HCT116 (cell line): ENCODE measurements around the gene MBD1. TPM values are rescaled to one million over a fixed set of nuclear protein-coding genes. Genes with fewer than 3 reads are reported as not detected.

Experiments
- ATAC-seq: fragments of 200-7000 bp; cut with Tn5 transposase; 2 replicates; pipeline ENCODE4 v1.9.1; 2020; ENCODE audit warnings: mild to moderate bottlenecking, moderate library complexity
- BruUV-seq: library from RNA; stranded (reverse); fragments of 400-500 nt; replicated peaks from 2 replicates; lab custom pipeline; 2021; lab: Mats Ljungman, UMichigan
- CTCF ChIA-PET: fragments of 300-600 bp; sonication (Branson Sonifier 250); formaldehyde crosslinking; loops from one replicate; lab custom pipeline; 2021; ENCODE audit warnings: antibody characterized with exemption; lab: Charles Lee
- POLR2A ChIA-PET: fragments of 300-600, 350-600 bp; sonication (Branson Sonifier 250); formaldehyde crosslinking; loops from one replicate; lab custom pipeline; 2021; ENCODE audit warnings: antibody characterized with exemption; lab: Charles Lee
- RAD21 ChIA-PET, 2 experiments: fragments of 300-600 bp; sonication (Branson Sonifier 250); formaldehyde crosslinking; loops; one replicate each; lab custom pipeline; 2023; ENCODE audit warnings: low total read pairs in 2 of 2; ENCODE audit not compliant: uncharacterized antibody in 2 of 2, unreplicated experiment in 2 of 2, low non-redundant PET in 1 of 2; lab: Charles Lee
- DNase-seq: peaks from one replicate; pipeline ENCODE4 v3.0.0-alpha.2; 2010; ENCODE audit warnings: low read depth, low spot score
- H2AFZ ChIP-seq: fragments of 200-600 bp; shearing (Covaris generic), sonication (generic); 2 replicates; pipeline ENCODE4 v1.6.1; 2017; ENCODE audit warnings: low read depth, mixed run types, mixed read lengths, antibody characterized with exemption, low read length; ENCODE audit not compliant: poor library complexity, severe bottlenecking
- H3K27ac ChIP-seq: 2 replicates; pipeline ENCODE4 v1.5.1; 2012; ENCODE audit warnings: low read depth, low read length
- H3K27me3 ChIP-seq: fragments of 200-600 bp; sonication (generic); 2 replicates; pipeline ENCODE4 v1.6.1; 2016; ENCODE audit warnings: mixed run types, low read length, mixed read lengths; ENCODE audit not compliant: insufficient read depth
- H3K36me3 ChIP-seq, 2 experiments: fragments of 200-500 bp in 1 of 2; fragments of 200-600 bp in 1 of 2; sonication (Bioruptor generic) in 1 of 2; sonication (generic) in 1 of 2; 2 replicates each; pipeline versions ENCODE4 v1.5.1 to v1.6.1; 2014 to 2016; ENCODE audit warnings: low read length in 2 of 2, inconsistent platforms in 1 of 2, mixed read lengths in 1 of 2, mixed run types in 1 of 2; ENCODE audit not compliant: insufficient read depth in 2 of 2, control insufficient read depth in 1 of 2
- H3K4me1 ChIP-seq, 2 experiments: fragments of 200-600 bp in 1 of 2; sonication (generic) in 1 of 2; 2 replicates each; pipeline versions ENCODE4 v1.5.1 to v1.6.1; 2012 to 2017; ENCODE audit warnings: low read length in 2 of 2, inconsistent platforms in 1 of 2, mild to moderate bottlenecking in 1 of 2, mixed read lengths in 1 of 2, mixed run types in 1 of 2, moderate library complexity in 1 of 2; ENCODE audit not compliant: insufficient read depth in 2 of 2, control insufficient read depth in 1 of 2
- H3K4me2 ChIP-seq: fragments of 200-600 bp; sonication (generic); 2 replicates; pipeline ENCODE4 v1.6.1; 2017; ENCODE audit warnings: mixed run types, low read length, mixed read lengths
- H3K4me3 ChIP-seq, 2 experiments: fragments of 200-600 bp in 1 of 2; sonication (generic) in 1 of 2; replicated peaks in 1 of 2; 2 replicates each; pipeline ENCODE4 v1.5.1; 2011 to 2016; ENCODE audit warnings: low read length in 2 of 2, control low read depth in 1 of 2, low read depth in 1 of 2, mild to moderate bottlenecking in 1 of 2, mixed read lengths in 1 of 2, mixed run types in 1 of 2
- H3K79me2 ChIP-seq: fragments of 200-600 bp; sonication (generic); 2 replicates; pipeline ENCODE4 v1.6.1; 2017; ENCODE audit warnings: mild to moderate bottlenecking, mixed run types, low read length, moderate library complexity, mixed read lengths; ENCODE audit not compliant: insufficient read depth
- H3K9ac ChIP-seq: fragments of 200-600 bp; sonication (generic); 2 replicates; pipeline ENCODE4 v1.6.1; 2016; ENCODE audit warnings: low read length, mixed read lengths
- H3K9me2 ChIP-seq: fragments of 200-600 bp; sonication (generic), shearing (Covaris generic); 2 replicates; pipeline ENCODE4 v1.6.1; 2017; ENCODE audit warnings: mixed run types, mild to moderate bottlenecking, moderate library complexity; ENCODE audit not compliant: insufficient read depth
- H3K9me3 ChIP-seq, 2 experiments: fragments of 200-500 bp in 1 of 2; fragments of 200-600 bp in 1 of 2; sonication (Bioruptor generic) in 1 of 2; sonication (generic) in 1 of 2; 2 replicates each; pipeline ENCODE4 v1.6.1; 2014 to 2017; ENCODE audit warnings: low read length in 2 of 2, mixed read lengths in 2 of 2, inconsistent platforms in 1 of 2, low read depth in 1 of 2, mild to moderate bottlenecking in 1 of 2, mixed run types in 1 of 2, moderate library complexity in 1 of 2; ENCODE audit not compliant: control insufficient read depth in 1 of 2, insufficient read depth in 1 of 2
- H4K20me1 ChIP-seq: fragments of 200-600 bp; sonication (generic), shearing (Covaris generic); 2 replicates; pipeline ENCODE4 v1.6.1; 2017; ENCODE audit warnings: mixed run types, mild to moderate bottlenecking, moderate library complexity; ENCODE audit not compliant: insufficient read depth
- ATF3 ChIP-seq: IDR thresholded peaks from 2 replicates; pipeline ENCODE4 v1.6.1; 2012
- CEBPB ChIP-seq: IDR thresholded peaks from 2 replicates; pipeline ENCODE4 v1.6.1; 2012; ENCODE audit warnings: low read depth
- CTCF ChIP-seq, 3 experiments: fragments of 200-600 bp in 1 of 3; sonication (generic) in 1 of 3; IDR thresholded peaks in 2 of 3; conservative IDR thresholded peaks in 1 of 3; 2 replicates each; pipeline ENCODE4 v1.5.1; 2012 to 2017; ENCODE audit warnings: low read depth in 2 of 3, low read length in 2 of 3, antibody characterized with exemption in 1 of 3, borderline replicate concordance in 1 of 3, control low read depth in 1 of 3, mild to moderate bottlenecking in 1 of 3, mixed read lengths in 1 of 3, mixed run types in 1 of 3, moderate library complexity in 1 of 3; ENCODE audit not compliant: insufficient read depth in 1 of 3
- ELF1 ChIP-seq: IDR thresholded peaks from 2 replicates; pipeline ENCODE4 v1.6.1; 2012; ENCODE audit warnings: low read depth, borderline replicate concordance
- EZH2 ChIP-seq: fragments of 200-600 bp; sonication (generic); IDR thresholded peaks from 2 replicates; pipeline ENCODE4 v1.6.1; 2017; ENCODE audit warnings: antibody characterized with exemption, mixed run types
- EZH2phosphoT487 ChIP-seq: fragments of 200-600 bp; IDR thresholded peaks from 2 replicates; pipeline ENCODE4 v1.6.1; 2018; ENCODE audit warnings: antibody characterized with exemption, borderline replicate concordance
- JUND ChIP-seq: IDR thresholded peaks from 2 replicates; pipeline ENCODE4 v1.6.1; 2012
- MAX ChIP-seq: IDR thresholded peaks from 2 replicates; pipeline ENCODE4 v1.6.1; 2012
- POLR2A ChIP-seq: IDR thresholded peaks from 2 replicates; pipeline ENCODE4 v1.7.0; 2011; ENCODE audit warnings: borderline replicate concordance; ENCODE audit not compliant: insufficient read depth, insufficient read length; ENCODE audit errors: extremely low read depth
- RAD21 ChIP-seq: IDR thresholded peaks from 2 replicates; pipeline ENCODE4 v1.6.1; 2012; ENCODE audit warnings: low read depth, mild to moderate bottlenecking
- REST ChIP-seq: IDR thresholded peaks from 2 replicates; pipeline ENCODE4 v1.6.1; 2012; ENCODE audit warnings: low read depth
- SIN3A ChIP-seq: IDR thresholded peaks from 2 replicates; pipeline ENCODE4 v1.6.1; 2012; ENCODE audit warnings: low read depth
- SP1 ChIP-seq: IDR thresholded peaks from 2 replicates; pipeline ENCODE4 v1.6.1; 2012; ENCODE audit warnings: low read depth
- SRF ChIP-seq: IDR thresholded peaks from 2 replicates; pipeline ENCODE4 v1.6.1; 2012; ENCODE audit warnings: low read depth
- TCF7L2 ChIP-seq: IDR thresholded peaks from 2 replicates; pipeline ENCODE4 v1.7.0; 2011; ENCODE audit warnings: borderline replicate concordance, inconsistent platforms; ENCODE audit not compliant: insufficient read depth, insufficient read length; ENCODE audit errors: extremely low read depth
- YY1 ChIP-seq: IDR thresholded peaks from 2 replicates; pipeline ENCODE4 v1.6.1; 2011; ENCODE audit warnings: low read length, low read depth, moderate library complexity, mild to moderate bottlenecking; ENCODE audit not compliant: insufficient replicate concordance; ENCODE audit errors: extremely low read depth
- ZBTB33 ChIP-seq: IDR thresholded peaks from 2 replicates; pipeline ENCODE4 v1.6.1; 2011; ENCODE audit warnings: mild to moderate bottlenecking, low read length, moderate library complexity; ENCODE audit not compliant: insufficient replicate concordance; ENCODE audit errors: extremely low read depth
- ZNF274 ChIP-seq: fragments of 200-500 bp; sonication (Bioruptor generic); IDR thresholded peaks from 2 replicates; pipeline ENCODE4 v1.6.1; 2014; ENCODE audit warnings: mild to moderate bottlenecking, low read depth, low read length, inconsistent platforms
- intact Hi-C: fragments of 100-400 bp; cut with micrococcal nuclease; formaldehyde crosslinking; loops from 2 replicates; pipeline ENCODE4 v1.10.0; 2022
- total RNA-seq: library from RNA; stranded (reverse); gene quantifications from one replicate; pipeline ENCODE4 v1.2.1, GENCODE V29; 2021; ENCODE audit not compliant: unreplicated experiment

Gene MBD1
- total RNA-seq, 1 experiment from 2014 or later, result 63.9 TPM

GRCh38 chr18:50274044-50274442 lies 7.3 kb downstream of the MBD1 start:
- no peaks in the 10 kb centered on the region for H3K4me1 ChIP-seq
- ChIA-PET RAD21 (no interaction called here), POLR2A (no interaction called here), CTCF (no interaction called here)
- H3K9me2 ChIP-seq, result no peaks in the 10 kb centered on the region
- H3K79me2 ChIP-seq, result peaks cover 16% of the 10 kb centered on the region
- intact Hi-C loops, result no loop called here
- H4K20me1 ChIP-seq, result no peaks in the 10 kb centered on the region
- no peaks in the 10 kb centered on the region for H3K9me3 ChIP-seq
- no peak overlapping the region for H3K4me3 ChIP-seq
- H2AFZ ChIP-seq, result no peak overlapping the region
- H3K36me3 ChIP-seq, result peaks cover 60 to 74% of the 10 kb centered on the region in 2 experiments
- DNase-seq, result no peak
- H3K27ac ChIP-seq, result no peak overlapping the region
- ATAC-seq, result no peak
- no TSS peak for BruUV-seq
- H3K9ac ChIP-seq, result no peak overlapping the region
- H3K4me2 ChIP-seq, result no peak overlapping the region
- H3K27me3 ChIP-seq, result no peaks in the 10 kb centered on the region
- no peak for TF ChIP-seq EZH2
- TF ChIP-seq TCF7L2, result no peak
- TF ChIP-seq CEBPB, result no peak
- TF ChIP-seq ZNF274, result no peak
- no peak for TF ChIP-seq ZBTB33
- no peak for TF ChIP-seq MAX
- TF ChIP-seq ELF1, result no peak
- TF ChIP-seq RAD21, result no peak
- TF ChIP-seq SP1, result no peak
- no peak for TF ChIP-seq CTCF (IDR thresholded peaks at IDR 0.05 in 2 of 3, conservative IDR thresholded peaks at IDR 0.05 in 1 of 3; ENCODE audit: borderline replicate concordance in 1 of 3, insufficient read depth in 1 of 3, low read depth in 2 of 3, low read length in 2 of 3)
- no peak for TF ChIP-seq SRF
- no peak for TF ChIP-seq YY1
- no peak for TF ChIP-seq EZH2phosphoT487
- TF ChIP-seq REST, result no peak
- TF ChIP-seq SIN3A, result no peak
- TF ChIP-seq ATF3, result no peak
- TF ChIP-seq JUND, result no peak
- TF ChIP-seq POLR2A, result no peak
